ENCODE measurements around the gene FHOD1. TPM values are rescaled to one million over a fixed set of nuclear protein-coding genes. Genes with fewer than 3 reads are reported as not detected.

The FHOD1 gene
- total and polyA plus RNA-seq, 2 of the 4 experiments (the other 2 are of a cell fraction) = 13.8 to 64.0 TPM

DNA sequence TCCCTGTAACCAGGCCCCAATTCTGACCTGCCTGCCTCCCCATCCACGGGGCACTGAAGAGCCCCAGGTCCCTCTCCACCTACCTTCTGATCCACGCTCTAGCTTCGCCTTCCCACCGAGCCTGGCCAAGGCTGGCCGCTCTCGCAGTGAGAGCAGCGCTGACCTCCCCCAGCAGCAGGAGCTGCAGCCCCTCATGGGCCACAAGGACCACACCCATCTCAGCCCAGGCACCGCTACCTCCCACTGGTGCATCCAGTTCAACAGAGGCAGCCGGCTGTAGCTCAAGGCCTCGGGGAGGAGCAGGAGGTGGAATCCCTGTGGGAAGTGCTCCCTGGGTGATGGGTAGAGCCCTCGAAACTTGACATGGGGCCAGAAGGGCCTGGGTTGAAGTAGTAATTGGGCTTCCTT, 23.7 kb upstream of the FHOD1 start:
- Histone ChIP-seq H3K9me1 (ENCODE audit: insufficient read depth, low read length) (peaks cover 10% of the 10 kb centered on the region), H2AFZ (replicated peaks; ENCODE audit: low read length, poor library complexity) (peak overlapping the region; percentile 36), H2BK20ac (ENCODE audit: low read depth, low read length) (no peak overlapping the region), H3K79me1 (ENCODE audit: low read depth in 1 of 2, low read length in 2 of 2) (peaks cover 4 to 11% of the 10 kb centered on the region in 2 experiments; a peak in 3 of 4 replicates), H3K9ac (ENCODE audit: low read depth, low read length) (no peak overlapping the region), H2AK5ac (ENCODE audit: low read depth, low read length) (peak overlapping the region; percentile 51), H3K4ac (ENCODE audit: low read depth, low read length) (no peak overlapping the region; the same call in 1 of the 2 replicates), H3K9me3 (ENCODE audit: control insufficient read depth, insufficient read depth, low read length) (no peaks in the 10 kb centered on the region), H3K4me1 (ENCODE audit: control insufficient read depth, insufficient read depth, low read length) (peaks cover 7% of the 10 kb centered on the region), H3K27ac (ENCODE audit: insufficient read depth, low read length) (no peak overlapping the region), H3K14ac (replicated peaks; ENCODE audit: low read depth, low read length) (no peak overlapping the region), H2BK15ac (ENCODE audit: low read depth, low read length) (no peak overlapping the region), H4K20me1 (ENCODE audit: insufficient read depth, low read length) (no peaks in the 10 kb centered on the region), H2BK5ac (ENCODE audit: low read depth, low read length, poor library complexity, severe bottlenecking) (no peak overlapping the region), H4K5ac (ENCODE audit: low read depth, low read length) (no peak overlapping the region), H4K8ac (ENCODE audit: low read depth in 2 of 2, low read length in 2 of 2) (no peak overlapping the region), H3K4me3 (ENCODE audit: insufficient read depth, low read depth, low read length) (no peak overlapping the region), H3K4me2 (ENCODE audit: low read depth, low read length) (no peak overlapping the region), H3K23ac (ENCODE audit: low read depth, low read length) (no peak overlapping the region), H2BK120ac (ENCODE audit: low read depth, low read length) (0 out of 2 replicates have a peak overlapping the region, but pooled peaks have one; percentile 29), H3K18ac (ENCODE audit: low read depth, low read length) (no peak overlapping the region), H3K27me3 (ENCODE audit: control insufficient read depth, insufficient read depth, low read length) (no peaks in the 10 kb centered on the region), H2AK9ac (replicated peaks; ENCODE audit: low read depth, low read length, poor library complexity) (no peak overlapping the region), H4K91ac (ENCODE audit: insufficient read depth, low read depth, low read length) (0 out of 2 replicates have a peak overlapping the region, but pooled peaks have one; percentile 6), H3K56ac (ENCODE audit: extremely low read depth, insufficient read depth, low read length) (no peak overlapping the region), H3K36me3 (ENCODE audit: control insufficient read depth, insufficient read depth, low read length) (peaks cover 6% of the 10 kb centered on the region)
- ATAC-seq (ENCODE audit: low read depth) (no peak), DNase-seq (no peak)
- intact Hi-C loops (cut with micrococcal nuclease) (no loop called here), in situ Hi-C loops (cut with MboI; ENCODE audit: low sequenced_read_pairs) (no loop called here), dilution Hi-C loops (cut with HindIII; ENCODE audit: low sequenced_read_pairs, unreplicated experiment) (no loop called here)
- TF ChIP-seq, protein P1, sequence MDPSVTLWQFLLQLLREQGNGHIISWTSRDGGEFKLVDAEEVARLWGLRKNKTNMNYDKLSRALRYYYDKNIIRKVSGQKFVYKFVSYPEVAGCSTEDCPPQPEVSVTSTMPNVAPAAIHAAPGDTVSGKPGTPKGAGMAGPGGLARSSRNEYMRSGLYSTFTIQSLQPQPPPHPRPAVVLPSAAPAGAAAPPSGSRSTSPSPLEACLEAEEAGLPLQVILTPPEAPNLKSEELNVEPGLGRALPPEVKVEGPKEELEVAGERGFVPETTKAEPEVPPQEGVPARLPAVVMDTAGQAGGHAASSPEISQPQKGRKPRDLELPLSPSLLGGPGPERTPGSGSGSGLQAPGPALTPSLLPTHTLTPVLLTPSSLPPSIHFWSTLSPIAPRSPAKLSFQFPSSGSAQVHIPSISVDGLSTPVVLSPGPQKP (IDR thresholded peaks at IDR 0.05; ENCODE audit: borderline replicate concordance, low read depth, low read length) = no peak
- TF ChIP-seq MAFK (IDR thresholded peaks at IDR 0.05; ENCODE audit: low read depth, low read length) (no peak), RAD21 (IDR thresholded peaks at IDR 0.05; ENCODE audit: low read length) (no peak), FOS (IDR thresholded peaks at IDR 0.05; ENCODE audit: low read depth, low read length) (no peak), MXI1 (IDR thresholded peaks at IDR 0.05; ENCODE audit: borderline replicate concordance, low read depth, low read length) (no peak), CEBPB (IDR thresholded peaks at IDR 0.05; ENCODE audit: low read depth, low read length) (no peak), NFE2L2 (IDR thresholded peaks at IDR 0.05; ENCODE audit: low read depth, low read length) (no peak), MAZ (IDR thresholded peaks at IDR 0.05; ENCODE audit: borderline replicate concordance, low read depth, low read length) (no peak), POLR2A (IDR thresholded peaks at IDR 0.05; ENCODE audit: low read depth, low read length) (no peak), CHD1 (IDR thresholded peaks at IDR 0.05; ENCODE audit: low read depth, low read length) (no peak), BHLHE40 (IDR thresholded peaks at IDR 0.05; ENCODE audit: low read depth, low read length) (no peak), SMC3 (IDR thresholded peaks at IDR 0.05; ENCODE audit: low read depth, low read length) (no peak)
- POLR2A ChIA-PET (ENCODE audit: unreplicated experiment) = no interaction called here
- BruUV-seq (replicated peaks) = no TSS peak
- 50% methylated on average over 2 of the region's 11 CpGs; no CpG with 5 or more reads in 1 of the 2 experiments for WGBS, 2 experiments (ENCODE audit: extremely low coverage in 2 of 2, insufficient read length in 1 of 2)
- CTCF ChIA-PET = no interaction called here
